ENCODE data around the gene HDAC4.

Gene HDAC4

DNA sequence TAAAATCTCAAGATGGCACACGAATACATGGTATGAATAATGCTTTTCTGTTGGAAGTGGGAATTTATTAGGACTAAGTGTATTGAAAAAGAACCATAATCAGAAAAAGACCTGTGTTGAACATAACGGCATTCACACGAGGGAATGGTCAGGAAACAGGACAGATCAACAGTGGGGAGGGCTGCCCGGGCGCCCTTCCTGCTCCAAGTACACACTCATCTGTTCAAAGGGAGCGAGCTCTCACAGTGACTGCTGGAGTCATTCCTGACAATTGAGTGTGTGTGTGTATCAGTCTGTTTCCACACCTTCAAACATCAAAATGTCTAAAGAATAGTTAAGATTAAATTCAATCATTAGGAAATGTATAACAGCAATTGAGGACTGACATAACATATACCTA, 167.2 kb downstream of the HDAC4 start:
- H3K27ac ChIP-seq (ENCODE audit: low read depth, low read length) = no peak overlapping the region
- no peak overlapping the region for H3K9ac ChIP-seq (ENCODE audit: low read depth in 1 of 2, low read length in 2 of 2)
- no peak overlapping the region for H3K4me3 ChIP-seq (ENCODE audit: low read depth in 1 of 2, low read length in 2 of 2)
- no peaks in the 10 kb centered on the region for H3K27me3 ChIP-seq (ENCODE audit: control insufficient read depth in 1 of 2, insufficient read depth in 2 of 2, low read length in 2 of 2)
- H3K4me1 ChIP-seq (ENCODE audit: control insufficient read depth in 1 of 2, insufficient read depth in 2 of 2, low read length in 2 of 2) = peaks cover 0 to 20% of the 10 kb centered on the region in 2 donors
- peaks cover 0 to 4% of the 10 kb centered on the region in 2 donors for H3K36me3 ChIP-seq (ENCODE audit: control insufficient read depth in 1 of 2, insufficient read depth in 2 of 2, low read length in 2 of 2)
- H3K9me3 ChIP-seq (ENCODE audit: control insufficient read depth in 1 of 2, low read length in 2 of 2) = no peaks in the 10 kb centered on the region

DNA sequence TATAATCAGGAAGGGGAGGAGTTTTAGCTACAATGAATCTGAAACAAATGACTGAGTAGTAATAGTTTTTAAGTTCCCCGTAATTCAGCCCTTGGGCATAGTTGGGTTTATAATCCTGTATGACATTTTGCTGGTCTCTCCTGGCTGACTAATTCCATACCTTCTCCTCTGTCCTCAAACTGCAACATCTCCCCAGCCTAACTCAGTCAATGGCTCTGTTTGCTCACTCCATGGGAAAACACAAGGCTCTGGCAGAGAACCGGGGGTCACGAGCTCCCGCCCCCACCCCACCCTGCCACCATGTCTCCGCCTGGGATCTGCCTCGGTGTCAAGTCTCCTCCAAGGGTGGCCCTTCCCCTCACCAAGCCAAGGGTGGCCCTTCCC, 168.6 kb downstream of the HDAC4 start:
- Histone ChIP-seq H3K9me3 (ENCODE audit: control insufficient read depth in 1 of 2, low read length in 2 of 2) (no peaks in the 10 kb centered on the region), H3K9ac (ENCODE audit: low read depth in 1 of 2, low read length in 2 of 2) (no peak overlapping the region), H3K4me3 (ENCODE audit: low read depth in 1 of 2, low read length in 2 of 2) (no peak overlapping the region), H3K27me3 (ENCODE audit: control insufficient read depth in 1 of 2, insufficient read depth in 2 of 2, low read length in 2 of 2) (no peaks in the 10 kb centered on the region), H3K4me1 (ENCODE audit: control insufficient read depth in 1 of 2, insufficient read depth in 2 of 2, low read length in 2 of 2) (peaks cover 5 to 20% of the 10 kb centered on the region in 2 donors), H3K27ac (ENCODE audit: low read depth, low read length) (no peak overlapping the region), H3K36me3 (ENCODE audit: control insufficient read depth in 1 of 2, insufficient read depth in 2 of 2, low read length in 2 of 2) (peaks cover 0 to 4% of the 10 kb centered on the region in 2 donors)

DNA sequence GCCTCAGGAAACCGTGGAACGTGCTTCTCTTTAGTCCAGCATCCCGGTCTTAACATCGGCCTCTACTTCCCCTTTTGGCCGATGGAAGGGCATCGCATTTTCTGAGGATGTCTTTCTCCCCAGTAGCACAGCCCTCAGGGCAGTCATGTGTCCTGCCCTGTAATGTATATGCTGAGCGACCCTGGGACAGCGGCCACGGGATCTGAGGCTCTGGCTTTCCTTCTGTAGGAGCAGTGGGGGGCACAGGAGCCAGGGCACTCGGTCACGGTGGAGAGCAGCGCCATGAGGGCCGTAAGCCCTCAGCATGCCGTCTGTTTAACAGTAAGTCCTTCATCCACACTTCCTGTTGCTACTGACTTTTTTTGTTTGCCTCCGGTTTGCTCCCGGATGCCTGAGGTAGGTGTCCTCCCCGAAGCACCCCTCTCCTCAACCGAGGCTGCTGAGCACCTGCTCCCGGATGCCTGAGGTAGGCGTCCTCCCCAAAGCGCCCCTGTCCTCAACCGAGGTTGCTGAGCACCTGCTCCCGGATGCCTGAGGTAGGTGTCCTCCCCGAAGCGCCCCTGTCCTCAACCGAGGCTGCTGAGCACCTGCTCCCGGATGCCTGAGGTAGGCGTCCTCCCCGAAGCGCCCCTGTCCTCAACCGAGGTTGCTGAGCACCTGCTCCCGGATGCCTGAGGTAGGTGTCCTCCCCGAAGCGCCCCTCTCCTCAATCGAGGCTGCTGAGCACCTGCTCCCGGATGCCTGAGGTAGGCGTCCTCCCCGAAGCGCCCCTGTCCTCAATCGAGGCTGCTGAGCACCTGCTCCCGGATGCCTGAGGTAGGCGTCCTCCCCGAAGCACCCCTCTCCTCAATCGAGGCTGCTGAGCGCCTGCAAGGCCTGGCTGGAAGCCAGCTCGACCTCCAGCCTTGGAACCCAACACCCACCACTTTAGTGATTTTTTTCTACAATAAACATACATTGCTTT, 169.3 kb downstream of the HDAC4 start:
- Histone ChIP-seq H3K36me3 (ENCODE audit: control insufficient read depth in 1 of 2, insufficient read depth in 2 of 2, low read length in 2 of 2) (peaks cover 0 to 4% of the 10 kb centered on the region in 2 donors), H3K4me1 (ENCODE audit: control insufficient read depth in 1 of 2, insufficient read depth in 2 of 2, low read length in 2 of 2) (peaks cover 11 to 23% of the 10 kb centered on the region in 2 donors), H3K27me3 (ENCODE audit: control insufficient read depth in 1 of 2, insufficient read depth in 2 of 2, low read length in 2 of 2) (no peaks in the 10 kb centered on the region), H3K9me3 (ENCODE audit: control insufficient read depth in 1 of 2, low read length in 2 of 2) (no peaks in the 10 kb centered on the region), H3K4me3 (ENCODE audit: low read depth in 1 of 2, low read length in 2 of 2) (peak overlapping the region in 1 of 2 donors; percentile 31), H3K27ac (ENCODE audit: low read depth, low read length) (no peak overlapping the region), H3K9ac (ENCODE audit: low read depth in 1 of 2, low read length in 2 of 2) (no peak overlapping the region)

DNA sequence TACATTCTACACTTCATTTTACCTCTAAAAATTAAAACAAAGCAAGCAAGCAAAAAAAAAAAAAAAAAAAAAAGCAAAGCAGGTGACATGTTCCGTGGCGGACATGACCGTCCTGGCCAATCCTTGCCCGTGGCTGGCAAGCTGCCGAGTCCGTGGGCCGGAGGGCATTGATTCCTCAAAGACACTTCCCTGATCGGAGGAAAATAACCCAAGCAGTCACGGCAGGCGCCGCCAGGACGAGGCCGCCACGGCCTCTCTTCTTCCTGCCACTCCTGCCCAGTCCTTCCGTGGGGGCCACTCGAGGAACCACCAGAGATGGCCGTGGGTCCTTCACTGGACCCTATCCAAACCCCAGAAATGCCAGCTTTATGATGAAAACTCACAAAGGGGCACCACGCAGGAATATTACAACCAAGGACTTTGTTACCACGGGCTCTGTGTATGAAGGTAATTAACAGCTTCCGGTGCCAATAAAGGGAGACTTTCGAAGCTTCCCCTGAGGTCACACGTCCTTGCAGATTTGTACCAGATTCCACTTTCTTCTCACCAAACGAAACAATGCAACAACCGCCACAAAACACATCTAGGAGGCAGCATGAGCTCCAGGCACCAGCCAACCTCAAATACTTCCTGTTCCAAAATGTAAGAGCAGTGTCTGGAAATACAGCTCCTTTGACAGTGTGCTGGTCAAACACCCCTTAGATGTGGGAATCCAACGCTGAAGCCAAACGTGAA, 170.3 kb downstream of the HDAC4 start:
- H3K9me3 ChIP-seq (ENCODE audit: control insufficient read depth in 1 of 2, low read length in 2 of 2) = no peaks in the 10 kb centered on the region
- peaks cover 0 to 4% of the 10 kb centered on the region in 2 donors for H3K36me3 ChIP-seq (ENCODE audit: control insufficient read depth in 1 of 2, insufficient read depth in 2 of 2, low read length in 2 of 2)
- peaks cover 21 to 27% of the 10 kb centered on the region in 2 donors for H3K4me1 ChIP-seq (ENCODE audit: control insufficient read depth in 1 of 2, insufficient read depth in 2 of 2, low read length in 2 of 2)
- H3K27ac ChIP-seq (ENCODE audit: low read depth, low read length) = no peak overlapping the region
- H3K27me3 ChIP-seq (ENCODE audit: control insufficient read depth in 1 of 2, insufficient read depth in 2 of 2, low read length in 2 of 2) = no peaks in the 10 kb centered on the region
- H3K4me3 ChIP-seq (ENCODE audit: low read depth in 1 of 2, low read length in 2 of 2) = peak overlapping the region; percentile 9 to 31
- H3K9ac ChIP-seq (ENCODE audit: low read depth in 1 of 2, low read length in 2 of 2) = no peak overlapping the region

DNA sequence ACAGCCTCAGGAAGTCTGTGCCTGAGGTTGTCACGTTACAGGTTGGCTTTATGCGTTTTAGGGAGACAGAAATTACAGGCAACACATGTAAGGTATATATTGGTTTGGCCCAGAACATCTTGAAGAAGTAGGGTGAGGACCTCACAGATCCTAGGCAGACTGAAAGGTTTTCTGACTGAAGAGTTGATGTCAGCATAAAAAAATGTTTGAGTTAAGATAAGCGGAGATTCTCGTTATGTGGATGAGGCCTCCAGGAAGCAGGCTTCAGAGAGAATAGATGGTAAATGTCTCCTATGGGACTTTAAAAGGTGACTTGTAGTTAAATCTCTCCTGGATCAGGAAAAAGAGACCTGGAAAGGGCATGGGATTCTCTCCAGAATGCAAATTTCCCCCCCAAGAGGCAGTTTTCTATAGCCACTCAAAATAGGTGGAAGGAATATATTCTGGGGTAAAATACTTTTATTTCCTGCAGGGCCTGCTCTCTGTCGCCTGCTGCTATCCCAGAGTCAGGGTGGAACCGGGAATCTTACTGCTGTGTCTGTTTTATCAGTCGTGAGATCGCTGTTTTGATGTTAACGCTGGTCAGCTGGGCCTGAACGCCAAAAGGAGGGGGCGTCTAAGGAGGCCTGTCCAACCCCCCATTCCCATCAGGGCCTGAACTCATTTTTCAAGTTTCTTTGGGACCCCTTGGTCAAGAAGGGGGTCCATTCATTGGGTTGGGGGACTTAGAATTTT, 171.1 kb downstream of the HDAC4 start:
- Histone ChIP-seq H3K9me3 (ENCODE audit: control insufficient read depth in 1 of 2, low read length in 2 of 2) (no peaks in the 10 kb centered on the region), H3K27me3 (ENCODE audit: control insufficient read depth in 1 of 2, insufficient read depth in 2 of 2, low read length in 2 of 2) (no peaks in the 10 kb centered on the region), H3K4me3 (ENCODE audit: low read depth in 1 of 2, low read length in 2 of 2) (no peak overlapping the region), H3K27ac (ENCODE audit: low read depth, low read length) (no peak overlapping the region), H3K9ac (ENCODE audit: low read depth in 1 of 2, low read length in 2 of 2) (no peak overlapping the region), H3K4me1 (ENCODE audit: control insufficient read depth in 1 of 2, insufficient read depth in 2 of 2, low read length in 2 of 2) (peaks cover 24 to 30% of the 10 kb centered on the region in 2 donors), H3K36me3 (ENCODE audit: control insufficient read depth in 1 of 2, insufficient read depth in 2 of 2, low read length in 2 of 2) (no peaks in the 10 kb centered on the region)

DNA sequence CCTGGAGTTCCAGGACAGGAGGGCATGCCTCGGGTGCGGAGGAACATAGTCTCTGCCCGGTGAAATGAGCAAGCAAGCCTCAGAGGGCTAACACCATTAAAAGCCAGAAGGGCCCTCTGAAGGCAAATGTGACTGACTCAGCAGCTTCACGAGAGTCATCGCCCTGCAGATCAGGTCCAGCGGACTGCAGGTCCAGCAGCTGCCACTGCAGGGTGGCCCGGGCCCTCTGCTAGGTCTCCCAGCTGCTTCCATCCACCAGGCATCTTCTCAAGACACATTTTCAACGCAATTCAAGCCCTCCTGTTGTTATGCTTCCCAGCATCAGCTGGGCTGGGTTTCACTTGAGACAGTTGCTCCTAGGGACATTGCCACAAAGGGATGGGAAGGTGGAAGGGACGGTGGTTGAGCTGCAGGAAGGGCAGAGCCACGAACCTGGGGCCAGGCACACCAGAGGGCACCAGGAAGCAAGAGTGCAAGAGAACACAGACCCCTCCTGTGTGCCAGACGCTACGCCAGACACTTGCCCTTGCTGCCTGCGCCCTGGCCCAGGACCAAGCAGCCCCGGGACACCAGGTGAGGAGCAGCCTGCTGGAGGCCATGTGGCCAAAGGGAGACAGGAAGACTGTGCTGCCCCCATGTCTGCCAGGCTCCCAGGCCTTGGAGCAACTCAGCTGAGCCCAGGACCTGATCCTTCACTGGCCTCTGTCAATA, 173.0 kb downstream of the HDAC4 start:
- Histone ChIP-seq H3K4me3 (ENCODE audit: low read depth in 1 of 2, low read length in 2 of 2) (no peak overlapping the region), H3K9me3 (ENCODE audit: control insufficient read depth in 1 of 2, low read length in 2 of 2) (no peaks in the 10 kb centered on the region), H3K27me3 (ENCODE audit: control insufficient read depth in 1 of 2, insufficient read depth in 2 of 2, low read length in 2 of 2) (no peaks in the 10 kb centered on the region), H3K36me3 (ENCODE audit: control insufficient read depth in 1 of 2, insufficient read depth in 2 of 2, low read length in 2 of 2) (no peaks in the 10 kb centered on the region), H3K27ac (ENCODE audit: low read depth, low read length) (no peak overlapping the region), H3K9ac (ENCODE audit: low read depth in 1 of 2, low read length in 2 of 2) (no peak overlapping the region), H3K4me1 (ENCODE audit: control insufficient read depth in 1 of 2, insufficient read depth in 2 of 2, low read length in 2 of 2) (peaks cover 42 to 47% of the 10 kb centered on the region in 2 donors)

DNA sequence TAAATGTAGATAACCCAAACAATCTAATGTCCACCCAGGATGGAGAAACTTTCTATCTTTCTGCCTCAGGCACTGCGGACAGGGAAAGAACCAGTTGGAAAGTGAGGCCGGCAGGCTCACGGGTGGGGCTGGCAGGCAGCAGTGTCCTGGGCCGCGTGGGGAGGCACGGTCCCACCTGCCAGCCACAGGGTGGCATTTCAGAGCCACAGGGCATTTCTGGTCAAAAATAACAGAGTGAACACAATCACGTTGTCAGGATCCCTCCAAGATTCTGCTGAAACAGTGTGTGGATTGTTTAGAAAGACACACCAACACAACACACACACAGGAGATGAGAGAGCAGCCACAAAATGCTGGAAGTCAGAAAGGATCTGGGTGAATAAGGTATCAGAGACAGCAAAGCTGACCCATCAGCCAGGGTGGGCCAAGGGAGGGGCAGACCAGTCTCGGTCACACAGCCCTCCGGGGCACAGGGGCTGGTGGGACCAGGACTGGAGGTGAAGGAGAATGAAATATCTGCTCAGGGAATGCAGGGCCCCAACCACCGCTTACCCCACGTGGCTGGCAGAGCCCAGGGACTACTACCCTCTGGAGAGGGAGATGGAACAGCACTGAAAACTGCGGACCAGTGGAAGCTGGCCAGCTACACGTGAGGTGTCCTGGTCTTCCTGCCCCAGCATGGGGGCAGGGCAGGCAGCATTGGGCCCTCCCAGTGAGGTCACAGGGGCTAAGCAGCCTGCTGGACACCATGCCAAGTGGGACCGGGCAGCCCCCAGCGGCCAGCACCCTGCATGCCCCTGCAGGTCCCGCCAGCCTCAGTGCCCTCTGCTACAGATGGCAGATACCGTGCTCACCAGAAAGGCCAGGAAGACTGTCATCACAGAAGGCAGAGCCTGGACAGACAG, 173.9 kb downstream of the HDAC4 start:
- Histone ChIP-seq H3K27me3 (ENCODE audit: control insufficient read depth in 1 of 2, insufficient read depth in 2 of 2, low read length in 2 of 2) (no peaks in the 10 kb centered on the region), H3K27ac (ENCODE audit: low read depth, low read length) (no peak overlapping the region), H3K9me3 (ENCODE audit: control insufficient read depth in 1 of 2, low read length in 2 of 2) (no peaks in the 10 kb centered on the region), H3K36me3 (ENCODE audit: control insufficient read depth in 1 of 2, insufficient read depth in 2 of 2, low read length in 2 of 2) (no peaks in the 10 kb centered on the region), H3K4me3 (ENCODE audit: low read depth in 1 of 2, low read length in 2 of 2) (no peak overlapping the region), H3K4me1 (ENCODE audit: control insufficient read depth in 1 of 2, insufficient read depth in 2 of 2, low read length in 2 of 2) (peaks cover 51 to 56% of the 10 kb centered on the region in 2 donors), H3K9ac (ENCODE audit: low read depth in 1 of 2, low read length in 2 of 2) (no peak overlapping the region)

DNA sequence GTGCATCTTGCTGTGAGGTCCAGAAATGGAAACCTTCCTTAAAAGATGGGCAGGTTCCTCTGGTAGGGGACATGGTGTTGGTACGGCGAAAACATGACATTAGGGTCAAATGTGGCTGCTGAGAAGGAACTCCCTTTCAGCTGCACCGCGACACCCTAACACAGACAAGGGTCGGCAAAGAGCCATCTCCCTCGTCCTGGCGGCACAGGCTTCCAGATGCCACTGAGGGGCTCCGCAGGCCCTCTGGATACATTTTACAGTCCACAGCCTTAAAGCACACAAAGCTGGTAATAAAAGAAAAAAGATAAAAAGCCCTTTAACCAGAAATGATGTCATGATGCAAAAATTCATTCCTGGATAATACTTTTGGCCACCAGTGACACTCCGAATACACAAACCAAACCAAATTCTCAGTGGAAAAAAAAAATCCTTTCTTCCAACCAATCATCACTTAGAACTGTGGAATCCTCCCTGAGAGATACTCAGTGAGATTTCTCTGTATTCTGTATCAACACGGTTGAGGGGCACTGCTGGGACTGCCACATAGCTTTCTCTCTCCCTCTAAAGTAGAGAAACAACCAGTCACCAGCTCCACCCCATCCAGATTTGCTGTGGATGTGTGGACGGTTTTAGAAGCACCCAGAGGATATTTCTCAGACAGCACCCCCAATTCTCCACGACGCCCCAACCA, 174.8 kb downstream of the HDAC4 start:
- H3K9me3 ChIP-seq (ENCODE audit: control insufficient read depth in 1 of 2, low read length in 2 of 2) = no peaks in the 10 kb centered on the region
- no peaks in the 10 kb centered on the region for H3K27me3 ChIP-seq (ENCODE audit: control insufficient read depth in 1 of 2, insufficient read depth in 2 of 2, low read length in 2 of 2)
- H3K4me3 ChIP-seq (ENCODE audit: low read depth in 1 of 2, low read length in 2 of 2) = no peak overlapping the region
- H3K27ac ChIP-seq (ENCODE audit: low read depth, low read length) = no peak overlapping the region
- peaks cover 53 to 59% of the 10 kb centered on the region in 2 donors for H3K4me1 ChIP-seq (ENCODE audit: control insufficient read depth in 1 of 2, insufficient read depth in 2 of 2, low read length in 2 of 2)
- H3K9ac ChIP-seq (ENCODE audit: low read depth in 1 of 2, low read length in 2 of 2) = peak overlapping the region in 1 of 2 donors; percentile 2
- H3K36me3 ChIP-seq (ENCODE audit: control insufficient read depth in 1 of 2, insufficient read depth in 2 of 2, low read length in 2 of 2) = no peaks in the 10 kb centered on the region
